Hypothalamus (tissue), 51 donors: ENCODE measurements around the gene INO80.
"Not testable (repeated sequence)": the region's sequence is repeated elsewhere in the genome, so short reads cannot be mapped to it uniquely, and the experiment has no call there.

Source experiments
- DNase-seq, 51 donors: peaks; one replicate each; lab custom pipeline; 2025; lab: John Stamatoyannopoulos, UW

The INO80 gene

GRCh38 chr15:41124058-41124457, 8.0 kb upstream of the INO80 start:
- DNase-seq, result no peak

- no peak for DNase-seq
These were observed 6.8 kb upstream of the INO80 start for GRCh38 chr15:41122849-41123248.

GRCh38 chr15:41121951-41122350, 5.9 kb upstream of the INO80 start:
- DNase-seq, result no peak

- DNase-seq, result peak in 1 of 51 donors; percentile 17
These were observed 827 bp upstream of the INO80 start for GRCh38 chr15:41116962-41117252.

DNA sequence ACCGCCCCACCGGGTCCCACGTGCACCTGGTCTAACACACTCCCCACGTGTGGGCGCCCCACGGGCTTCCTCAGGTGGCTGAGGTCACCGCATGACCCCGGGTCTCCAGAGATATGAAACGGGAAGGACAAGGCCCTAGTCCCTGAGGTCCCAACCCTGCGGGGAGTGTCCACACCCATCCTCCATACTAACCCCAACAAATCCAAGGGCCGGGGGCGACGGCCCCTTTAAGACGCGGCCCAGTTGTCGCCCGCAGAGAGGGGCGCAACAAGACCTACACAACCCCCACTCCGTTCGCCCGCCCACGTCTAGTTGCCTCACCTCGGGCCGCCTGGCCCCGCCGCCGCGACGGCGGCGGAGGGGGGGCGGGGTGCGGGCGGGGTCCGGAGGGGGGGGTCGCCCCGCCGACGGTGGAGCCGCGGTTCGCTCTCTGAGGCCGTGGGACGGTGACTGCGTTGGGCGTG, 396 bp downstream of the INO80 start:
- DNase-seq, result peak in 45 of 51 donors; percentile 8 to 74 (median 47)

- DNase-seq, result peak in 1 of 51 donors; percentile 9
These were observed 874 bp downstream of the INO80 start for GRCh38 chr15:41115161-41115651.

- no peak for DNase-seq
These were observed 9.1 kb downstream of the INO80 start for GRCh38 chr15:41106947-41107346.

DNA sequence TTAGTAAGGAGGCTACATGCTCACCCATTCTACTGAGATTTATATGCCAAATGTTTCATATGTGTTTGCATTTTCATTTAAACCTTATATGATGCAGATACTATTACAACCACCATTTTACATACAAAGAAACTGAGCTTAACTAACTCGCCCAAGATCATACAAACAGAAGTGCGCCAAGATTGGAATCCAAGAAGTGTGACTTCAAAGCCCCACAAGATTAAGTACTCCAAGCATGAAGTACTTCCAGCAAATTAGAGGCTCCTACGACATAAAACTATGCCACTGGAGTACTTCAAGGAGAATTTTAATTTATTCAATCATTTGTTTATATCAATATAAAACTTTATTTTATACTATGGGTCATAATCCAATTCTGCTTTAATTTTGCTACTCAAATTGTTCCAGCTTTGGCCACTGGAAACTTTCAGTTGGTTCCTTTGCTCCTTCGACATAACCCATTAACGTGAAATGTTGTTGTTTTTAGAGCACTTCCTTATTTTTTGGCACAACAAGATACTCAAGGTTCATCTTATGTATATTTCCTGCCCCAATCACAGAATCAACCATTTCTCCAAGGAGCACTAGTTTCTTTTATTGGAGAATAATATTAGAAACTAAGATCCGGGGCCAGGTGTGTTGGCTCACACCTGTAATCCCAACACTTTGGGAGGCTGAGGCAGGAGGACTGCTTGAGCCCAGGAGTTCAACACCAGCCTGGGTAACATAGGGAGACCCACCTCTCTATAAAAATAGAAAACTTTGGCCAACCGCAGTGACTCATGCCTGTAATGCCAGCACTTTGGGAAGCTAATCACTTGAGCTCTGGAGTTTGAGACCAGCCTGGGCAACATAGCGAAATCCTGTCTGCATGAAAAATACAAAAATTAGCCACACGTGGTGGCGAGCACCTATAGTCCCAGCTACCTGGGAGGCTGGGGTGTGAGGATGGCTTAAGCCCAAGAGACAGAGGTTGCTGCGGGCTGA, 10.4 kb downstream of the INO80 start:
- DNase-seq, result no peak

DNA sequence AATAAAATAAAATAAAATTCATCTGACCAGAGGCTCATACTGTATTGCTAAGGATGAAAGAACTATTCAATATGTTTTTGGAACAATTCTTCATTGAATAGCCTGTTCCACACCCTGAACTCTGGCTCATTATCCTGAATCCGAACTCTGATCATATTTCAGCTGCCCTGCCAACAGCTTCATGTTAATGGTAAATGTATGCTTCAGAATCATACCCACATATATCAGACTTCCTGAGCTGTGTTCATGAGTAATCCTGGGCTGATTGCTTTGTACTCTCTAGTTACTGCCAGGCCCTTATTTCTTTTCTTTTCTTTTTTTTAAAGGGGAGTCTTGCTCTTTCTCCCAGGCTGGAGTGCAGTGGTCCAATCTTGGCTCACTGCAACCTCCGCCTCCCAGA, 11.8 kb downstream of the INO80 start:
- DNase-seq, result no peak

DNA sequence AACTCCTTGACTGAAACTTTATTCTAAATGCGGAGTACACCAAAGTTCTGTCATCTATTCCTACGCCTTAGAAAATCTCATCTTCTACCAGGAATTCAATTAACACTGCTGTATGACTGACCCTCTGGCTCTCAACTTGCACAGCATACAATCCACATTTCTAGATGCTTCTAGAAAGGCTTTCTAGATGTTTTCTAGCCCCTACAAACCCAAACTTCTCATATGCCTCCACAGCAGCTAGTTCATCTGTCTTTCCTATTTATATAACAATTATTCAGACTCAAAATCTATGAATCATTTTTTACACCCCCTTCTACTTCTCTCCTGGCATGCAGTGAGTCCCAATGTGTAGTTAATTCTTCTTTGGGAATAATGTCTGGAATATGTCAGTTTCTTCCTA, 13.2 kb downstream of the INO80 start:
- DNase-seq, result no peak

DNA sequence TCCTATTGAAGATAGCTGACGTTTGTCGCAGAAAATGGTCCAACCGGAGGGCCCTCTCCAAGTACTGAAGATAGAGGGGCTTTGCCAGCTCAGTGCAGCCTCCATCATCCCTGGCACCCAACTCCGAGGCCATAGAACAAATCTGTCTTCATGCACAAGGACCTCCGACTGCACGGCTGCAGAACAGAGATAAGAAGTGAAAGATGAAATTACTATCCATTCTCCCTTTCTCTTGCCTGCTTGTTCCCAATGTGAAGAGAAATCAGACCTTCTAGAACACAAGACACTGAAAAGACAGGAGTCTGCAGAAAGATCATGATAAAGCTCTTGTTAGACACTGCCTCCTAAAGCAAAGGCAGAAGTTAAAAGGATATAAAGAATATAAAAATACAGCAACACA, 19.9 kb downstream of the INO80 start:
- no peak for DNase-seq

DNA sequence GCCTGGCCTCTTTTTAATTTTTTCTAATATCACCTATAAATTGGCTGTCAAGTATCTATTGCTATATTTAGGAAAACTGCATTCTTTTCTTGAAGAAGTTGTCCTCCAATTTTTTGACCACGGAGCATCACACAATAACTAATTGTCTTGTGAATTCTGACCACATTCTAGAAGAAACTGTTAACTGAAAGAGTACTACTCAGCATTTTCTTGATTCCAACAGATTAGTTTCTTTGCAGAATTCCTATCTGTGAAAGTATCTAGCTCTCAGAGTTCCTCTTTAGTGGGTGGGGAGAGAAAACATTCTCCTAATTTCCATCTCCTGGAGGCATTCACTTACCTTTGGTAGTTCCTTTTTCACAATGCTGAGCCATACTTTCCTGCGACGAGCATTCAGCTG, 31.1 kb downstream of the INO80 start:
- no peak for DNase-seq

- no peak for DNase-seq
These were observed 35.9 kb downstream of the INO80 start for GRCh38 chr15:41080144-41080543.

DNA sequence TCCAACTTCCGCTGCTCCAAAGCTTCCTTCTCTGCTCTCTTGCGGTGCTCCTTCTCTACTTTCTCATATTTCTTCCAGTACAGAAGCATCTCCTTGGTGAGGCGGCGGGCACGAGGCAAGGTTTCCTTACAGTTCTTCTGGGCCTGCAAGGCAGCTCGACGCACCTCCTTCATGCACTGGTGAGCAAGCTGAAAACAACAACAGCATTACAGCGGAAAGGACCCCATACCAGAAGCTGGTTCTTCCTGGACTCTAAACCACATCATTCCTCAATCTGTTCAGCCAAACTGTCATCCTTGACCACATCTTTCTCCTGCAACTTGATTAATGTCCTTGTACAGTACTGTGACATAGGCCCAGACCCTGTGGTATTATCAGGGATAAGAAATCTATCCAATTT, 36.4 kb downstream of the INO80 start:
- no peak for DNase-seq

GRCh38 chr15:41078879-41079278, 37.2 kb downstream of the INO80 start:
- DNase-seq, result not testable (repeated sequence)

DNA sequence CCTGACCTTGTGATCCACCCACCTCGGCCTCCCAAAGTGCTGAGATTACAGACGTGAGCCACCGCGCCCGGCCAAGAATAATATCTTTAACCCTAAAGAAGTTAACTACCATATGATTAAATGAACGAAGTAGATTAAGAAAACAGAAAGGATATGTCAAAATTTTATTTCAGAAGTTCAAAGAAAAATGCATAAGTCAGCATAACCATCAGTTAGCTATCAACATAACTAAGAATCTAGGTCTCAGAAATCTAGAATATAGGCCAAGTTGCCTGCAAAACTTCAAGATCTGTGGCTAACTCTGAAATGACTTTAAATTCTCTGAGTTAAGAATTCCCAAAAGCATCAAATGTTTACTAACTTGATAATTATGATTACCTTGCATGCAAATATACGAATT, 38.0 kb downstream of the INO80 start:
- no peak for DNase-seq

DNA sequence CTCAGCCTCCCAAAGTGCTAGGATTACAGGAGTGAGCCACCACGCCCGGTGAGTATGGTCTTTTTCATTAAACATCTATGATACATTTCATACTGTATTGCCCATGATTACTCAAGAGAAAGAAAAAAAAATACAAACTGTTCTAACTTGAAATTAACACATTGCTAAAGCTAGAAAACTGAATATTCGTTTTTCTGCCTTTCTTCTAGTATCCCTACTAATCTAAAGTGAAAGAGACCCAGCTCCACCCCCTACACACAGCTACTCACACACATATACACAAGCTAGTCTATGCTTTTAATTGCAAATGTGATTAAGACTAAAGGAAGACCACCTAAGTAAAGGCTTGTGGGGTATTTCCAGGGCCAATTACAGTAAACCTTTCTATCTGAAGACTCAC, 43.1 kb downstream of the INO80 start:
- no peak for DNase-seq

GRCh38 chr15:41072013-41072412, 44.1 kb downstream of the INO80 start:
- no peak for DNase-seq

DNA sequence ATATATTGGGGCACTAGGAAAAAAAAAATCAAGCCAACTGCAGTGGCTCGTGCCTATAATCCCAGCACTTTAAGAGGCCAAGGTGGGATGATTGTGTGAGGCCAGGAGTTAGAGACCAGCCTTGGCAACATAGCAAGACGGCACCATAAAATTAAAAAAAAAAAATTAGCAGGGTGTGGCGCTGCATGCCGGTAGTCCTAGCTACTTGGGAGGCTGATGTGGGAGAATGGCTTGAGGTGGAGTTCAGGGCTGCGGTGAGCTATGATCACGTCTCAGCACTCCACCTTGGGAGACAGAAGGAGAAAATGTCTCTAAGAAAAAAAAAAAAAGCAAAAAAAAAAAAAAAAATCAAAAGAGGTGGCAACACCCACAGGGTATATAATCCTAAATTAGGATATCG, 49.6 kb downstream of the INO80 start:
- DNase-seq, result no peak

- DNase-seq, result no peak
These were observed 54.4 kb downstream of the INO80 start for GRCh38 chr15:41061667-41062066.

DNA sequence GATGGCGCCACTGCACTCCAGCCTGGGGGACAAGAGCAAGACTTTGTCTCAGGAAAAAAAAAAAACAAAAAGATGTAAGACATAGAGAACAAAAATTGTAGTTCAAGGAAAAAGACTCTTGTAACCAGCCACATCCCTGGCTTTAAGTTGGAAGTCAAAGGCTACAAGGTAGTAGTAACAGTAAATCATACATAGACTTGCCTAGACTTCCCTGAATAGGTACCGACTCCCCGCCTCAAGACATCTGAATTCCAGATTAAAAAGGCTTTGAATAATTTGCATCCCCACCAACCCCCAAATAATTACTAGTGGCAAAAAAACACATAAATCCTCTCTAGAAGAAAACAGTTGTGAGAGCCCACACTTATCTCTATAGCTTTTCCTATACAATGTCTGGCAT, 55.6 kb downstream of the INO80 start:
- no peak for DNase-seq

GRCh38 chr15:41056810-41057209, 59.3 kb downstream of the INO80 start:
- no peak for DNase-seq
